ENCODE measurements around the gene TMEM185B. TPM values are rescaled to one million over a fixed set of nuclear protein-coding genes. Genes with fewer than 3 reads are reported as not detected.
"Not testable (repeated sequence)": the region's sequence is repeated elsewhere in the genome, so short reads cannot be mapped to it uniquely, and the experiment has no call there.

TMEM185B gene
- total RNA-seq, 1 donor from 2014 or later = 36.4 TPM

DNA sequence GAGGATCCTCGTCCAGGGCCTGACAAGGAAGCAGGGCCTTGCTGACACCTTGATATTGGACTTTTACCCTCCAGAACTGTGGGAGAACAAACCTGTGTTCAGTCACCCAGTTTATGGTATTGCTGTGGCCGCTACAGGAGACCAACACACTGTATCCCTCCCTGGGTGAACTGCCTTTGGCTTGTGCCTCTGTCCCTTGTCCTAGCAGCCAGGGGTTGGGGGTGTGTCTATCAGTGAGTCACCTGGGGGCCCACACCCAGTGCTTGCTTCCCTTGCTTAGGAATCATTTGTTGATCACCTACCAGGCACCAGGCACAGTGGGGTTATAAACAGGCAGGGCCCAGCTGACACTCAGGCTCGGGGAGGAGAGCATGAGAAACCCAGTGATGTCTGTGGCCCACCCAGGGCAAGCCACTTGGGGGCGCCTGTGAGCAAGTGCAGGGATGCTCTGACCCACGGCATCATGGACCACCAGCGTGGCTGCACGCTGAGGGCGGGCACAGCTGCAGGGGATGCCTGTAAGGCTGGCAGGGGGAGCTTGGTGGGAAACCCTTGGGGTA is 17.1 kb downstream of the TMEM185B start:
- Mint-ChIP-seq H3K27me3 (ENCODE audit: low read depth) (no peaks in the 10 kb centered on the region), H3K36me3 (ENCODE audit: low read depth) (no peaks in the 10 kb centered on the region), H3K27ac (ENCODE audit: unreplicated experiment) (no peak overlapping the region), H3K4me1 (ENCODE audit: low read depth) (no peaks in the 10 kb centered on the region), H3K9me3 (ENCODE audit: low read depth) (no peaks in the 10 kb centered on the region), H3K4me3 (ENCODE audit: unreplicated experiment) (no peak overlapping the region)
- DNase-seq (ENCODE audit: low spot score) = no peak
- TF ChIP-seq, protein P1, sequence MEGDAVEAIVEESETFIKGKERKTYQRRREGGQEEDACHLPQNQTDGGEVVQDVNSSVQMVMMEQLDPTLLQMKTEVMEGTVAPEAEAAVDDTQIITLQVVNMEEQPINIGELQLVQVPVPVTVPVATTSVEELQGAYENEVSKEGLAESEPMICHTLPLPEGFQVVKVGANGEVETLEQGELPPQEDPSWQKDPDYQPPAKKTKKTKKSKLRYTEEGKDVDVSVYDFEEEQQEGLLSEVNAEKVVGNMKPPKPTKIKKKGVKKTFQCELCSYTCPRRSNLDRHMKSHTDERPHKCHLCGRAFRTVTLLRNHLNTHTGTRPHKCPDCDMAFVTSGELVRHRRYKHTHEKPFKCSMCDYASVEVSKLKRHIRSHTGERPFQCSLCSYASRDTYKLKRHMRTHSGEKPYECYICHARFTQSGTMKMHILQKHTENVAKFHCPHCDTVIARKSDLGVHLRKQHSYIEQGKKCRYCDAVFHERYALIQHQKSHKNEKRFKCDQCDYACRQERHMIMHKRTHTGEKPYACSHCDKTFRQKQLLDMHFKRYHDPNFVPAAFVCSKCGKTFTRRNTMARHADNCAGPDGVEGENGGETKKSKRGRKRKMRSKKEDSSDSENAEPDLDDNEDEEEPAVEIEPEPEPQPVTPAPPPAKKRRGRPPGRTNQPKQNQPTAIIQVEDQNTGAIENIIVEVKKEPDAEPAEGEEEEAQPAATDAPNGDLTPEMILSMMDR (IDR thresholded peaks at IDR 0.05) = peak; percentile 55

DNA sequence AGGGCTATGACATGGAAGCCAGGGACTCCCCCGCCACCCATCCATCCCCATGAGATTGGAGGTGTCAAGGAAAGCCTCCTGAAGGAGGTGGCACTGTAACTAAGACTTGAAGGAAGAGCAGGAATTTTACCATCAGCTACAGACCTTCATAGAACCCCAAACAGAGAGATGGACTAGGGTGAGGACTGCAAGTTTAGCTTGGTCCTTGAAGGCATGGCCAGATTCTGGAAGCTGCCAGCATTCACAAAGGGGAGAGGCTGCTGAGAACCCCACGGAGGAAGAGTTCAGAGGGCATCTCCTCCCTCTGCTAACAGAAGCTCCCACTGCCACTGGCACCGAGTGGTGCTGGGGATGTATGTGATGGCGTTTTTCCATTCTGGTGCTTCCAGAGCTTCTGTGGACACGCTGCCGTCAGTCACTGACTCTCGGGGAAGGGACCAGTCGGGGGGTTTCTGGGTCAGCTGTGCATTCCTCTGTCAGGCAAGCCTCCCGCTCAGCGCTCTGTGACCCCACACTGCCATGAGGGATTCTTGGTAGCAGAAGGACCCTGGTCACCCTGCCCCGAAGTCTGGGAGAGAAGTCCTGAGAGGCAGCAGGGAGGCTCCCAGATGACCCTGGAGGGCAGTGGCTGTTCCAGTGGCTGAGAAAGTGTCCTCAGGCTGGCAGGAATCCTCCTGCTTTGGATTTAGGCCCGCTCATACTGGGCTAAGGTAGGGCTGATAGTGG is 18.1 kb downstream of the TMEM185B start:
- peaks cover 2% of the 10 kb centered on the region for H3K36me3 Mint-ChIP-seq (ENCODE audit: low read depth)
- peaks cover 4% of the 10 kb centered on the region for H3K9me3 Mint-ChIP-seq (ENCODE audit: low read depth)
- no peak overlapping the region for H3K27ac Mint-ChIP-seq (ENCODE audit: unreplicated experiment)
- no peak overlapping the region for H3K4me3 Mint-ChIP-seq (ENCODE audit: unreplicated experiment)
- DNase-seq (ENCODE audit: low spot score) = no peak
- TF ChIP-seq, protein P1 (IDR thresholded peaks at IDR 0.05) = no peak
- H3K4me1 Mint-ChIP-seq (ENCODE audit: low read depth) = no peaks in the 10 kb centered on the region
- no peaks in the 10 kb centered on the region for H3K27me3 Mint-ChIP-seq (ENCODE audit: low read depth)

DNA sequence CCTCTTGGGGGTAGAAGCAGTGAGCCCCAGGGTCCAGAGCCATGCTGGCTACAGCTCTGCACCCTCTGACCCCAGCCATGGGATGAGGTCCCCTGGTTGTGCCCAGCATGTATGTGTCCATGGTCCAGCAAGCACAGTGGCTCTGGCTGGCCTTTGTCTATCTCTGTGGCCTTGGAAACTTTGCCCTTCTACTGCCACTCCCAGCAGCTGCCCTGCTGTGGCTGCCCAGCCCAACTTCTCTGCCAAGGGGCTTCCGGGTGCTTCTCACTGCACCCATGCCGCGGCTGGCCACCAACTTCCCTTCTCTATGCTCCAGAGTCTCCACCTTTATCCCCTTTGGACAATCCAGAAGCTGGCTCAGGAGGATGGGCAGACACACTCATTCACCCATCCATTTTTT is 18.8 kb downstream of the TMEM185B start:
- H3K27ac Mint-ChIP-seq (ENCODE audit: unreplicated experiment) = peak overlapping the region; percentile 2
- no peak overlapping the region for H3K4me3 Mint-ChIP-seq (ENCODE audit: unreplicated experiment)
- H3K4me1 Mint-ChIP-seq (ENCODE audit: low read depth) = no peaks in the 10 kb centered on the region
- no peak for DNase-seq (ENCODE audit: low spot score)
- TF ChIP-seq, protein P1 (IDR thresholded peaks at IDR 0.05) = no peak
- peaks cover 5% of the 10 kb centered on the region for H3K9me3 Mint-ChIP-seq (ENCODE audit: low read depth)
- no peaks in the 10 kb centered on the region for H3K27me3 Mint-ChIP-seq (ENCODE audit: low read depth)
- H3K36me3 Mint-ChIP-seq (ENCODE audit: low read depth) = peaks cover 2% of the 10 kb centered on the region

DNA sequence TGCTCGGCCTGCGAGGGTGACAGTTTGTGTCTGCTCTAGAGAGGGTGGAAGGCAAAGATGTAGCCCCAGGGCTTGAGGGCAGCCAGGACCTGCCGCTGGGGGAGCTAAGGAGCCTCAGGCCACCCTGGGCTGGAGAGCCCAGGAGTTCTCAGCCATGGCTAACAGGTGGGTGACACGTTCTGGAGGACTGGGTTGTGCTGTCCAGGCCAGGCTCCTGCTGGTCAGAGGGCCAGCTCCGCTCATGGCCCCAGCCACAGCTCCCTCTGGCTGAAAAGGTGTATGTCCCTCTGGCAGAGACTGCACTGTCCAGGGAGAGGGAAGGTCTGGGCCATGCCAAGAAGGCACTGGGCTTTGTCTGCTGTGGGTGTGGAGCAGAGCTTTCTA is 19.2 kb downstream of the TMEM185B start:
- Mint-ChIP-seq H3K27me3 (ENCODE audit: low read depth) (no peaks in the 10 kb centered on the region), H3K4me3 (ENCODE audit: unreplicated experiment) (no peak overlapping the region), H3K9me3 (ENCODE audit: low read depth) (peaks cover 9% of the 10 kb centered on the region), H3K4me1 (ENCODE audit: low read depth) (no peaks in the 10 kb centered on the region), H3K36me3 (ENCODE audit: low read depth) (peaks cover 2% of the 10 kb centered on the region), H3K27ac (ENCODE audit: unreplicated experiment) (no peak overlapping the region)
- no peak for DNase-seq (ENCODE audit: low spot score)
- TF ChIP-seq, protein P1 (IDR thresholded peaks at IDR 0.05) = peak; percentile 8

DNA sequence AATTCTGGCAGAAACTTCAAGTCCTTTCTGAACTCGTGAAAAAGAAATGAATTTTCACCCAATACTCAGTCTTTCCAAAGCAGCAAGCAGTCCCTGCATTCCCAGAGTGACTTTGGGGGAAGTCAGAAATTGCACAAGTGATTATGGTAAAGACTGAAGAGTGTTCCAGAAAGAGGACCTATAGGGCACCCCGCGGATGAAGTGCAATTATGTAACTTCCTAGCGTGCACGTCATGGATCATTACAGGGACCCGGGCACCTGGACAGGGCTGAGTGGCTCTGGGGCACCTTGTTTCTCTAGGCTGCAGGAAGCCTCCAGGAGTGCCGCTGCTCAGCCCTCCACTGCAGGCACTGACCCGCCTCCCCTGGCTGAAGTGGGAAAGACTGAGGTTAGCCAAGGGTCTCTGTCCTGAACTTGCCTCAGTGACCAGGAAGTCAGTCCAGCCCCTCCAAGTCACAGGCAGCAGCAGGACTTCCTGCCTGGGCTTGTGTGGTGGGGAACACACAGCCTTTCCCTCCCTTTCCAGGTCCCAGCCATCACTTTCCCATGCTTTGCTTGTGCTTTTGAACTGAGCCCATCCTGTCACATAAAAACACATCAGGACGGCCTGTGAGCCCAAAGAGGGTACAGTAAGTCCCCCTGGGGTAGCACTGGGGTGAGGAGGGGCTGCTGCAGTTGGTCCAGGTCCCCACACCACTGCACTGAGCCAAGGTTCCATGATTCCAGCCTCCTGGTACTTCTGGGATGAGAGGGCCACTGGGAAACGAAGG is 19.8 kb downstream of the TMEM185B start:
- TF ChIP-seq, protein P1 (IDR thresholded peaks at IDR 0.05) = no peak
- DNase-seq (ENCODE audit: low spot score) = no peak
- no peak overlapping the region for H3K4me3 Mint-ChIP-seq (ENCODE audit: unreplicated experiment)
- H3K4me1 Mint-ChIP-seq (ENCODE audit: low read depth) = no peaks in the 10 kb centered on the region
- peaks cover 13% of the 10 kb centered on the region for H3K9me3 Mint-ChIP-seq (ENCODE audit: low read depth)
- H3K36me3 Mint-ChIP-seq (ENCODE audit: low read depth) = peaks cover 4% of the 10 kb centered on the region
- H3K27me3 Mint-ChIP-seq (ENCODE audit: low read depth) = no peaks in the 10 kb centered on the region
- H3K27ac Mint-ChIP-seq (ENCODE audit: unreplicated experiment) = no peak overlapping the region

DNA sequence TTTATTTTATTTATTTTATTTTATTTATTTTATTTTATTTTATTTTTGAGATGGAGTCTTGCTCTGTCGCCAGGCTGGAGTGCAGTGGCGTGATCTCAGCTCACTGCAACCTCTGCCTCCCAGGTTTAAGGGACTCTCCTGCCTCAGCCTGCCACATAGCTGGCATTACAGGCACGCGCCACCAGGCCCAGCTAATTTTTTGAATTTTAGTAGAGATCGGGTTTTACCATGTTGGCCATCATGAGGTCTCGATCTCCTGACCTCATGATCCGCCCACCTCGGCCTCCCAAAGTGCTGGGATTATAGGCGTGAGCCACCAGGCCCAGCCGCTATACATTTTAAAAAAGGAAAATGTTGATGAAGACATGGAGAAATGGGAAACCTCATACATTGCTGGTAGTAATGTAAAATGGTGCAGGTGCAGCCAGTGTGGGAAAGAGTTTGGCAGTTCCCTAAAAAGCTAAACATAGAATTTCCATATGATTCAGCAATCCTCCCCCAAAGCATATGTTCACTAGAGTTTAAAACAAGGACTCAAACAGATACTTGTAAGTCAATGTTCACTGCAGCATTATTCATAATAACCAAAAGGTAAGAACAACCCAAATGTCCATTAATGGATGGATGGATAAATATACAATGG is 23.3 kb downstream of the TMEM185B start:
- H3K36me3 Mint-ChIP-seq (ENCODE audit: low read depth); DNase-seq (ENCODE audit: low spot score); H3K4me1 Mint-ChIP-seq (ENCODE audit: low read depth); H3K27me3 Mint-ChIP-seq (ENCODE audit: low read depth); H3K27ac Mint-ChIP-seq (ENCODE audit: unreplicated experiment); H3K4me3 Mint-ChIP-seq (ENCODE audit: unreplicated experiment): not testable (repeated sequence)
- H3K9me3 Mint-ChIP-seq (ENCODE audit: low read depth) = peaks cover 27% of the 10 kb centered on the region
